Esophagus (tissue), 2 donors: ENCODE results near the gene PPP4R2. TPM values are rescaled to one million over a fixed set of nuclear protein-coding genes. Genes with fewer than 3 reads are reported as not detected.

ENCODE experiments used
- H3K27ac ChIP-seq, 2 donors: one replicate each; pipeline ENCODE4 v1.5.1; 2013; ENCODE audit warnings: low read depth in 2 of 2, mild to moderate bottlenecking in 2 of 2, inconsistent platforms in 1 of 2, low read length in 1 of 2, moderate library complexity in 1 of 2
- H3K27me3 ChIP-seq, 2 donors: one replicate each; pipeline ENCODE4 v1.6.1; 2013; ENCODE audit warnings: low read length in 2 of 2, control low read depth in 1 of 2, mild to moderate bottlenecking in 1 of 2; ENCODE audit not compliant: insufficient read depth in 2 of 2, control insufficient read depth in 1 of 2
- H3K36me3 ChIP-seq, 2 donors: one replicate each; pipeline ENCODE4 v1.6.1; 2013; ENCODE audit warnings: low read length in 1 of 2; ENCODE audit not compliant: control insufficient read depth in 2 of 2, insufficient read depth in 2 of 2
- H3K4me1 ChIP-seq, 2 donors: one replicate each; pipeline ENCODE4 v1.6.1; 2013; ENCODE audit warnings: low read length in 1 of 2; ENCODE audit not compliant: control insufficient read depth in 2 of 2, insufficient read depth in 2 of 2
- H3K4me3 ChIP-seq, 2 donors: one replicate each; pipeline ENCODE4 v1.5.1; 2013; ENCODE audit warnings: low read length in 2 of 2, mild to moderate bottlenecking in 2 of 2, low read depth in 1 of 2, moderate library complexity in 1 of 2
- H3K9me3 ChIP-seq, 2 donors: one replicate each; pipeline ENCODE4 v1.6.1; 2013; ENCODE audit warnings: mild to moderate bottlenecking in 2 of 2, low read depth in 1 of 2, low read length in 1 of 2, moderate library complexity in 1 of 2; ENCODE audit not compliant: control insufficient read depth in 2 of 2, insufficient read depth in 1 of 2
- WGBS, 2 donors: extraction: QIAGEN DNeasy Blood & Tissue Kit; methylation state at CpG; one replicate each; pipeline ENCODE4 v1.1.7; 2013; 5-methylcytosine and 5-hydroxymethylcytosine counted together
- polyA plus RNA-seq, 2 donors: library from polyadenylated mRNA; stranded (reverse); fragments of 200-250 nt; gene quantifications; one replicate each; pipeline ENCODE4 v1.2.3, GENCODE V29; 2013
- donor health status: healthy with polysubstance abuse.
- donor health status: Bipolar disorder and iron deficiency.

PPP4R2 gene
- polyA plus RNA-seq, 2 donors, result 13.3 to 14.2 TPM

DNA sequence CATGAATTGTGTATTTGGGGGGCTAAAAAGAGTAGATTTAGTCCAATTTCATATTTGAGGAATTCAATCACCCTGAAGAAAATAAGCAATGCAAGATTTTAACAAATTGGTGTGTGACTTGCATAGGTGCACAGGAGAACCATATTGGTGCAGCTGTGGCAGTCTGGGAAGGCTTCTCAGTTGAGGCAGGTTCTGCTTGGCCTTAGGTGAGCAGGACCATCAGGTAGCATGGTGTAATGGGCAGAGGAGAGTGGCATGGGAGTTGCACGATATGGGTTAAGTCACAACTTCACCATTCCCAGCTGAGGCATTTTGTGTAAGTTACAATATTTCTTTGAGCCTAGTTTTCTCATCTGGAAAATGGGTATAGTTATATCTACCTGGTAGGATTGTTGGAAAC lies 75.3 kb downstream of the PPP4R2 start:
- Histone ChIP-seq H3K27me3 (no peaks in the 10 kb centered on the region), H3K4me3 (no peak overlapping the region), H3K4me1 (no peaks in the 10 kb centered on the region), H3K27ac (no peak overlapping the region), H3K36me3 (no peaks in the 10 kb centered on the region), H3K9me3 (no peaks in the 10 kb centered on the region)
- WGBS, 2 donors, result 92 to 96% methylated on average over 1 of the region's 1 CpG

DNA sequence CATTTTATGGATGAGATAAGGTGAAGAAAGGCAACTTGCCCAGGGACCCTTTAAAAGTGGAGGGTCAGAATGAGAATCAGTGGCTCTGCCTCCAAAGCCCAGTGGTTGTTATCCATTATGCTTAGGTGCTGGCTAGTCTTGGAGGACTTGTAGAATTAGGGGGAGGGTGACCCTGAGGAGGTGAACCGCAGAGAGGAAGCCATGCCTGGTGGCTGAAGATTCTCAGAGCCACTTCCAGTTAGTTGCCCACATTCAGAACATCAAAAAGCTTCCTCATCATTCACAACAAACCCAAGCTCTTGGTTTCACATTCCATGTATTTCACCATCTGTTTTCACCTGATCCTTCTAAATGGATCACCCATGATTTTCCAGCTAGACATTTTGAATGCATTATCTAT lies 76.0 kb downstream of the PPP4R2 start:
- no peaks in the 10 kb centered on the region for H3K9me3 ChIP-seq
- H3K4me1 ChIP-seq, result no peaks in the 10 kb centered on the region
- H3K27ac ChIP-seq, result no peak overlapping the region
- no peaks in the 10 kb centered on the region for H3K36me3 ChIP-seq
- WGBS, 2 donors, result 69 to 79% methylated on average over 1 of the region's 1 CpG
- H3K4me3 ChIP-seq, result no peak overlapping the region
- H3K27me3 ChIP-seq, result no peaks in the 10 kb centered on the region

- WGBS, 2 donors, result 67% methylated on average over 4 of the region's 4 CpGs
- no peak overlapping the region for H3K4me3 ChIP-seq
- no peaks in the 10 kb centered on the region for H3K4me1 ChIP-seq
- H3K27me3 ChIP-seq, result no peaks in the 10 kb centered on the region
- H3K36me3 ChIP-seq, result no peaks in the 10 kb centered on the region
- H3K27ac ChIP-seq, result no peak overlapping the region
- H3K9me3 ChIP-seq, result no peaks in the 10 kb centered on the region
Observed at GRCh38 chr3:73073091-73073707, 76.6 kb downstream of the PPP4R2 start.

DNA sequence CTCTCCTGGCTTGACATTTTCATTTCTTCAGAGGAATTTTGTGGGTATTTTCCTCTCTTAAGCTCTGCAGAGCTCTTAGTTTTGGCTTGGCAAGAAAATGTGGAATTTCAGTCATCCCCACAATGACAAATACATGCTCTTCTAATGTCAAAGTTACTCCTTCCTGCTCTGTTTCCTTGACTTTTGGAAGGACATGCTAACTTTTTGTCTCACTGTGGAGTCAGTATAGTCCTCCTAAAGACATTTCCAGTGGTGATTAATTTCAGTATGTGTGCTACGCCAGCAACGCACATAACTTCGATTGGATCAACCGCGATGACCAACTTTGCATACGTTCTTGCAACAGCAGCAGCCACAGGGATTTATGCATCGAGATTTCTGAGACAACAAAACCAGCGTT lies 78.2 kb downstream of the PPP4R2 start:
- Histone ChIP-seq H3K9me3 (no peaks in the 10 kb centered on the region), H3K27ac (no peak overlapping the region), H3K27me3 (no peaks in the 10 kb centered on the region), H3K36me3 (no peaks in the 10 kb centered on the region), H3K4me1 (no peaks in the 10 kb centered on the region), H3K4me3 (no peak overlapping the region)
- 83% methylated on average over 8 of the region's 8 CpGs for WGBS, 2 donors

GRCh38 chr3:73080216-73080966 lies 83.8 kb downstream of the PPP4R2 start:
- H3K27ac ChIP-seq, result no peak overlapping the region
- no peaks in the 10 kb centered on the region for H3K9me3 ChIP-seq
- 64 to 67% methylated on average over 17 of the region's 17 CpGs for WGBS, 2 donors

GRCh38 chr3:73081140-73081539 lies 84.5 kb downstream of the PPP4R2 start:
- H3K27ac ChIP-seq, result no peak overlapping the region
- no peaks in the 10 kb centered on the region for H3K9me3 ChIP-seq
- H3K4me1 ChIP-seq, result no peaks in the 10 kb centered on the region
- H3K36me3 ChIP-seq, result no peaks in the 10 kb centered on the region
- 94 to 97% methylated on average over 8 of the region's 8 CpGs for WGBS, 2 donors
- H3K27me3 ChIP-seq, result no peaks in the 10 kb centered on the region
- no peak overlapping the region for H3K4me3 ChIP-seq

More at GRCh38 chr3:73080216-73080966, 83.8 kb downstream of the PPP4R2 start:
- H3K4me1 ChIP-seq, result no peaks in the 10 kb centered on the region
- H3K36me3 ChIP-seq, result no peaks in the 10 kb centered on the region
- H3K27me3 ChIP-seq, result no peaks in the 10 kb centered on the region
- no peak overlapping the region for H3K4me3 ChIP-seq

DNA sequence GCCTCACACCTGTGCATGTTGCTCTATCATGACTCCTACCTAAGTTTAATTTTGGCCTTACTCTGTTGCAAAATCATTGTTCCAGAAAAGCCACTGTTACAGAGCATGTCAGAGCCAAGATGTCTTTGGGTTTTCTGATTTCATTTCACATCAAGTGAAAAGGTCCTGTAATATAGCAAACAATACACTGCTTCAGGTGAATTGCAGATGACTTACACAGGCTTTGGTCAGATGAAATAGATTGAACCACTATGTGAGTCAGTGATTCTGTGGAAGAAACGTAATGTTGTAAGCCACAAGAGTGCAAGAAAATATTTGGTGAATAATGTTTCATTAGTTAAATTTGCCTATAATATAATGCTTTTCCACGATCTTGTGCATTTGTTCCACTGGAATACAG lies 87.6 kb downstream of the PPP4R2 start:
- 82 to 94% methylated on average over 2 of the region's 2 CpGs for WGBS, 2 donors
- Histone ChIP-seq H3K36me3 (no peaks in the 10 kb centered on the region), H3K9me3 (no peaks in the 10 kb centered on the region), H3K4me3 (no peak overlapping the region), H3K27me3 (no peaks in the 10 kb centered on the region), H3K4me1 (no peaks in the 10 kb centered on the region), H3K27ac (no peak overlapping the region)

DNA sequence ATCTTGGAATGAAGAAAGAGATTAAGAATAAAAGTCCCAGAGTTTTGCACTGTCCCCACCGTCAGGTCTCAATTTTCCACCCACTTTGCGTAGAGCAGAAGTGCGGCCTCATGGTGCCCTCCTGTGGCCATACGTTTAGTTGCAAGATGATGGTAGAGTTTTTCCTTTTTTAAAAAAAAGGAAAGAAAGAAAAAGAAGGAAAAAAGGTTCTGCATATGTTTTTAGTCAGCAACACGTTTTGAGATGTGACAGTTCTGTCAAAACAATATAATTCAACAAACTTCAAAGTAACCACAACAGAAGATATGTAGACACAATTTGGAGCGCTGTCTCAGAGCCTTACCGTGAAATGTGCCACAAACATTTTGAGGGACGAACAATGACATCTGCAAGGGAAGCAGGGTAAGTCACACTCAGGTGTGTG lies 89.5 kb downstream of the PPP4R2 start:
- Histone ChIP-seq H3K27me3 (no peaks in the 10 kb centered on the region), H3K4me3 (no peak overlapping the region), H3K27ac (no peak overlapping the region), H3K9me3 (no peaks in the 10 kb centered on the region), H3K4me1 (no peaks in the 10 kb centered on the region), H3K36me3 (no peaks in the 10 kb centered on the region)
- WGBS, 2 donors, result 16 to 22% methylated on average over 8 of the region's 8 CpGs

- Histone ChIP-seq H3K4me3 (no peak overlapping the region), H3K4me1 (peaks cover 0 to 3% of the 10 kb centered on the region in 2 donors), H3K36me3 (no peaks in the 10 kb centered on the region), H3K9me3 (no peaks in the 10 kb centered on the region), H3K27me3 (no peaks in the 10 kb centered on the region), H3K27ac (no peak overlapping the region)
- 71 to 80% methylated on average over 6 of the region's 6 CpGs for WGBS, 2 donors
Observed at GRCh38 chr3:73094129-73094528, 97.5 kb downstream of the PPP4R2 start.

- WGBS, 2 donors, result 79 to 81% methylated on average over 12 of the region's 12 CpGs
- H3K9me3 ChIP-seq, result no peaks in the 10 kb centered on the region
- H3K27me3 ChIP-seq, result no peaks in the 10 kb centered on the region
- H3K36me3 ChIP-seq, result no peaks in the 10 kb centered on the region
- H3K4me3 ChIP-seq, result no peak overlapping the region
- no peak overlapping the region for H3K27ac ChIP-seq
- H3K4me1 ChIP-seq, result peaks cover 0 to 3% of the 10 kb centered on the region in 2 donors
Observed at GRCh38 chr3:73094951-73095350, 98.3 kb downstream of the PPP4R2 start.
